Right forelimb (tissue), 1 donor: ENCODE data around the gene HS6ST3.
"Not testable (repeated sequence)": the region's sequence is repeated elsewhere in the genome, so short reads cannot be mapped to it uniquely, and the experiment has no call there.

Experiments
- DNase-seq: peaks from one replicate; pipeline ENCODE4 v3.0.0-alpha.2; 2018

Gene HS6ST3

DNA sequence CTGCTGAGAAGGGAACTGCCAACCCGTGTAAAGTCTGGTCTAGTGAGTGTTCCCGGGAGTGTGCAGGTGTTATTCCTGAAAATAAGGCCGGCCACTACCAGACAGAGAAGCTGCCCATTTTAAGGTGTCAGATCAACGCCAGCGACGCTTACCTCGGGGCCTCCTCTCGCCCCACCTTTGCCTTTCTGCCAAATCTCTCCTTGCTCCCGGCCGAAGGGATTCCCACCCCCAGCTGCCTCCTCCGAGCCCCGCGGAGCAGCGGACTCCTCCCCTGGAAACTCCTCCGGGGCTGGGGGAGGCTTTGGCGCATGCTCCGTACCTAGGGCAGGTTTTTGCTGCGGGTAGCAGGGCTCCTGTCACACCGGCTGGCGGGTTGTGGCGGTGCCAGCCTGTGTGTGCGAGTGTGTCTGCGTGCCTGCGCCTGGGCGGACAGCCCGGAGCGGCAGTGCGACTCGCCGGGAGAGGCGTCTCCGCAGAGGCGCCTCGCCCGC lies at the start of gene HS6ST3:
Gene HS6ST3 (plus strand): TSS at position 359 of the 491 bp plus-strand sequence.
- DNase-seq: peak; percentile 52

DNA sequence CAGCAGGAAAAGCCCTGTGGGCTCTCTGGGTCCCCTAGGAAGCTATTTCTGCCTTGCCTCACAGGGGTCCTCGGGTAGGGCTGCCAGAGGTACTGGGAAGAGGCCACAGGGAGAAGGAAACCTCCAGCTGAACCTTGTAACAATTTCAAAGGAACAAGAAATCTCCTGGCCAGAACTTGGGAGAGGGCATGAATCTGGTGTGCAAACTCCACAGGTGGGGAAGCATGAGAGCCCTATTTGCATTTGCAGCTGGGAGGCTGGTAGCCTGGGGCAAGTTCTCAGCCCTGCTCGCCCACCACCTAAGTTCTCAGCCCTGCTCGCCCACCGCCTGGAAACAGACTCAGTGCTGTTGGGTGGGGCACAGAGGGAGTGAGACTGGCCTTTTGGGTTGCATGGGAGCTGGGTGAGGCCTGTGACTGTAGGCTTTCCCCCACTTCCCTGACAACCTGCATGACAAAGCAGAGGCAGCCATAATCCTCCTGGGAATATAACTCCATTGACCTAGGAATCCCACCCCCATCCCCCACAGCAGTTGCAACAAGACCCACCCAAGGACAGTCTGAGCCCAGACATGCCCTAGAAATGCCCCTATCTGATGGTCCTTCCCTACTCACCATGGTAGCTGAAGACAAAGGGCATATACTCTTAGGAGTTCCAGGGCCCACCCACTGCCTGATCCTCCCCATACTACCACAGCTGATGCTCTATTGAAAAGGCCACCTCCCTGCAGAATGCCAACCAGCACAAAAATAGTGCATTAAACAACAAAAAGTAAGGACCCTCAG lies 48.4 kb upstream of the HS6ST3 start:
- no peak for DNase-seq

DNA sequence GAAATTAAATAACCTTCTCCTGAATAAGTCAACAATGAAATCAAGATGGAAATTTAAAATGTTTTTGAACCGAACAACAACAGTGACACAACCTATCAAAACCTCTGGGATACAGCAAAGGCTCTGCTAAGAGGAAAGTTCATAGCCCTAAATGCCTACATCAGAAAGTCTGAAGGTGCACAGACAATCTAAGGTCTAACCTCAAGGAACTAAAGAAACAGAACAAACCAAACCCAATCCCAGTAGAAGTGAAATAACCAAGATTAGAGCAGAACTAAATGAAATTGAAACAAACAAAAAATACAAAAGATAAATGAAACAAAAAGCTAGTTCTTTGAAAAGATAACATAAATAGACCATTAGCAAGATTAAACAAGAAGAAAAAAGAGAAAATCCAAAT lies 45.7 kb upstream of the HS6ST3 start:
- no peak for DNase-seq

DNA sequence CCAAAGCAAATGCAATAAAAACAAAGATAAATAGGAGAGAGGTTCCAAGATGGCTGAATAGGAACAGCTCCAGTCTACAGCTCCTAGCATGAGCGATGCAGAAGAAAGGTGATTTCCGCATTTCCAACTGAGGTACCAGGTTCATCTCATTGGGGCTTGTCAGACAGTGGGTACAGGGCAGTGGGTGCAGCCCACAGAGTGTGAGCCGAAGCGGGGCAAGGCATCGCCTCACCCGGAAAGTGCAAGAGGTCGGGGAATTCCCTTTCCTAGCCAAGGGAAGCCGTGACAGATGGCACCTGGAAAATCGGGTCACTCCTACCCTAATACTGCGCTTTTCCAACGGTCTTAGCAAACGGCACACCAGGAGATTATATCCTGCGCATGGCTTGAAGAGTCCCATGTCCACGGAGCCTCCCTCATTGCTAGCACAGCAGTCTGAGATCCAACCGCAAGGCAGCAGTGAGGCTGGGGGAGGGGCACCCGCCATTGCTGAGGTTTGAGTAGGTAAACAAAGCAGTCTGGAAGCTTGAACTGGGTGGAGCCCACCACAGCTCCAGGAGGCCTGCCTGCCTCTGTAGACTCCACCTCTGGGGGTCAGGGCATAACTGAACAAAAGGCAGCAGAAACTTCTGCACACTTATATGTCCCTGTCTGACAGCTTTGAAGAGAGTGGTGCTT lies 43.3 kb upstream of the HS6ST3 start:
- not testable (repeated sequence) for DNase-seq

GRCh38 chr13:96050955-96051354 lies 39.0 kb upstream of the HS6ST3 start:
- DNase-seq: not testable (repeated sequence)

DNA sequence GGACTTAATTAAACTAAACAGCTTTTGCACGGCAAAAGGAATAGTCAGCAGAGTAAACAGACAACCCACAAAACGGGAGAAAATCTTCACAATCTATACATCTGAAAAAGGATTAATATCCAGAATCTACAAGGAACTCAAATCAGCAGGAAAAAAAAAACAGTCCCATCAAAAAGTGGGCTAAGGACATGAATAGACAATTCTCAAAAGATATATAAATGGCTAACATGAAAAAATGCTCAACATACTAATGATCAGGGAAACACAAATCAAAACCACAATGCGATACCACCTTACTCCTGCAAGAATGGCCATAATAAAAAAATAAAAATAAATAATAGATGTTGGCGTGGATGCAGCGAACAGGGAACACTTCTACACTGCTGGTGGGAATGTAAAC lies 38.4 kb upstream of the HS6ST3 start:
- DNase-seq: not testable (repeated sequence)

DNA sequence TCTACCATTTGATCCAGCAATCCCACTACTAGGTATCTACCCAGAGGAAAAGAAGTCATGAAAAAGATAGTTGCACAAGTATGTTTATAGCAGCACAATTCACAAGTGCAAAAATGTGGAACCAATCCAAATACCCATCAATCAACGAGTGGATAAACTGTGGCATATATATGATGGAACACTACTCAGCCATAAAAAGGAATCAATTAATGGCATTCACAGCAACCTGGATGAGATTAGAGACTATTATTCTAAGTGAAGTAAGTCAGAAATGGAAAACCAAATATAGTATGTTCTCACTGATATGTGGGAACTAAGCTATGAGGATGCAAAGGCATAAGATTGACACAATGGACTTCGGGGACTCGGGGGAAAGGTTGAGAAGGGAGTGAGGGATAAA lies 38.0 kb upstream of the HS6ST3 start:
- DNase-seq: not testable (repeated sequence)

- no peak for DNase-seq
Observed at GRCh38 chr13:96052656-96053002, 37.3 kb upstream of the HS6ST3 start.

GRCh38 chr13:96053003-96053703 lies 36.8 kb upstream of the HS6ST3 start, which contains the start of gene UGGT2:
Gene UGGT2, minus strand, starts transcription at chr13:96053401. Its CDS starts 89 bp downstream, at chr13:96053312.
- peak; percentile 96 for DNase-seq

- DNase-seq: no peak
Observed at GRCh38 chr13:96065849-96066248, 24.1 kb upstream of the HS6ST3 start.

DNA sequence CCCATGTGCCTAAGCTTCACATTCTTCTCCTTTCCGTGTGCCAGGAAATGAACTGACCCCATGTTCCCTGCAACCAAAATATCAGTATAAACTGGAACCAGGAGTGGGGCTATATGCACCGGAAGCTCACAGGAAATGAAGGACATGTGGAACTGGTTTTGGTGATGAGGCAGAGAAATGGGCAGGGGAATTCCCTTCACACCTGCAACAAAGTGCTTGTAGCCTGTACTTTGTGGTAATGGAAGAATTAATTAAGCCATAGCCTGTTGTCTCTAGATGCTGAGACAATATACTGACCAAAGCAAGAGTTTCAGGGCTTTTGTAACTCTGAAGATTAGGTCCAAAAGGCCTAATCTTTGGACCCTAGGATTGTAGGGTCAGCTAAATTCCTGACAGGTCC lies 21.2 kb upstream of the HS6ST3 start:
- no peak for DNase-seq

DNA sequence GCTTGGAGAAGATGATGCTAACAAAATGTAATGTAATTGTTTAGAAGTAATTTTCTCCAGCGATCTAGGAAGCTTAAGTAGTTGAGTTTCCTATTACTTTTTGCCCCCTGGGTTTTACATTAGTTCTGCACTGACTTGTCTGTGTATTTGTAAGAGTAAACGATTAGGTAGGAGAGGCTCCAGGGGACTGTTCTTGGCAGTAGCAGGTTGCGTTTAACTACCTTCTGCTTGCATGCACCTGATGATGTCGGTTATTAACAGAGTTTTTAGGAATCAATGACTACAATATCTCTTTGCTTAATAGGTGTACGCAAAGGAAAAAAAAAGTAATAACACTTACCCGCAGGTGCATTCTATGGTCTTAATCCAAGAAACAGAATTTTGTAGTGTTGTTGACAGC lies 18.4 kb upstream of the HS6ST3 start:
- no peak for DNase-seq

- DNase-seq: no peak
Observed at GRCh38 chr13:96072392-96072791, 17.5 kb upstream of the HS6ST3 start.

DNA sequence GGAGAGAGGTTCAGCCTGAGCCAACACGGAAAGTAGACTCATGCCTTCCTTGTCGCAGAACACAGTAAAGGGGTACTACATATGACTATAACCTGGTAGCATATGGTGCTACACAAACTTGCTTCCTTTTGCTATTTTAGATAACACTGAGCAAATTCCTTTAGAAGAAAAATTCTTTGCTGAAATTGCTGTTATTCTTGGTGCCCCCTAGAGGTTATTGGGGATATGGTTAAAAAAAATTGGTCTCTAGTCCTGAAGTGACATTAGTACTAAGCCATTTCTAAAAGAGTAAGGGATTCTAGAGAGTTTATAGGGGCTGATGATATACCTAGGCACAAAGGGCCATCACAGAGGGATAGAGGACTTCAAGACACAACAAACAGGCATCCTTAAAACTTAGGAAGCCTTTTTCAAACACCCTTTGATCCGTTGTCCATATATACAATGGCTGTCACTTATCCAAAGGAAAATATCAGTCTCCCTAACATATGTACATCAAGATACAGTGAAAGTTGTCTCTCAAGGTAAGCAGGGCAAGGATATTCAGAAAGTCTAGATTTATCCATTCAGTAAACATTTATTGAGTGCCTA lies 13.9 kb upstream of the HS6ST3 start:
- DNase-seq: no peak

DNA sequence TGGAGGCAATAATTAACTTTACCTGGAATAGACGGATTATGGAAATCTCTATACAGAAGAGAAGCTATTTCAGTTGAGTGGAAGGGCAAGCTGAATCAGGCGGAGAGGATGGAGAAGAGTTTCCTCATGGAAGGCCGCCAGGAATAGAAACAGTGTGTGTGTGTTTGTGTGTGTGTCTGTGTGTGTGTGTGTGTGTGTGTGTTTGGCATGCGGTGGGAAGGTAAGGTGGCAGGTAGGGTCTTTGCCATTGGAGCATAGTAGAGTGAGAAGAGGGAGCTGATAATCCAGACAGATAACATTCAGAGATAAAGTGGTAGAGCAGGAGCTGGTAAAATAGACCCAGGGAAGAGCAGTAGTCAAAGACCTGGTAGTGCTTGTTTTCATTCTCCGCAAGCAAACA lies 9.2 kb upstream of the HS6ST3 start:
- DNase-seq: no peak

DNA sequence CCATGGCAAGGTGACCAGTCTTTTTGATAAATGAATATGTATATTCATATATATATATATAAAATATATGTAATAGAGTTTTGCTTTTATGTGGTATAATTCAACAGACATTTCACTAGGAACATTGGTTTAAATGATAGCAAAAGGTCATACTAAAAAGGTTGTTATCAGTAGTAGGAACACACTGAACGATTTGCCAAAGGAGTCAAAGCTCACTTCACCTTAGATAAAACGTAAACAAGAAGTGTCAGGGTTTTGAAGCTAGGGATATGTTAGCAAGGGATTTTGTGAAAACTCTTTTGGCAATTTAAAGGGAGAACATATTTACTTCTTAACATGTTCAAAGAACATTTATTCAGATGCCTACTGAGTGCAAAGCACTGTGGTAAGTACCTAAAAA lies 8.0 kb upstream of the HS6ST3 start:
- no peak for DNase-seq

- no peak for DNase-seq
Observed at GRCh38 chr13:96082640-96083039, 7.3 kb upstream of the HS6ST3 start.

- DNase-seq: no peak
Observed at GRCh38 chr13:96086736-96087135, 3.2 kb upstream of the HS6ST3 start.

- no peak for DNase-seq
Observed at GRCh38 chr13:96089139-96089538, 768 bp upstream of the HS6ST3 start.

DNA sequence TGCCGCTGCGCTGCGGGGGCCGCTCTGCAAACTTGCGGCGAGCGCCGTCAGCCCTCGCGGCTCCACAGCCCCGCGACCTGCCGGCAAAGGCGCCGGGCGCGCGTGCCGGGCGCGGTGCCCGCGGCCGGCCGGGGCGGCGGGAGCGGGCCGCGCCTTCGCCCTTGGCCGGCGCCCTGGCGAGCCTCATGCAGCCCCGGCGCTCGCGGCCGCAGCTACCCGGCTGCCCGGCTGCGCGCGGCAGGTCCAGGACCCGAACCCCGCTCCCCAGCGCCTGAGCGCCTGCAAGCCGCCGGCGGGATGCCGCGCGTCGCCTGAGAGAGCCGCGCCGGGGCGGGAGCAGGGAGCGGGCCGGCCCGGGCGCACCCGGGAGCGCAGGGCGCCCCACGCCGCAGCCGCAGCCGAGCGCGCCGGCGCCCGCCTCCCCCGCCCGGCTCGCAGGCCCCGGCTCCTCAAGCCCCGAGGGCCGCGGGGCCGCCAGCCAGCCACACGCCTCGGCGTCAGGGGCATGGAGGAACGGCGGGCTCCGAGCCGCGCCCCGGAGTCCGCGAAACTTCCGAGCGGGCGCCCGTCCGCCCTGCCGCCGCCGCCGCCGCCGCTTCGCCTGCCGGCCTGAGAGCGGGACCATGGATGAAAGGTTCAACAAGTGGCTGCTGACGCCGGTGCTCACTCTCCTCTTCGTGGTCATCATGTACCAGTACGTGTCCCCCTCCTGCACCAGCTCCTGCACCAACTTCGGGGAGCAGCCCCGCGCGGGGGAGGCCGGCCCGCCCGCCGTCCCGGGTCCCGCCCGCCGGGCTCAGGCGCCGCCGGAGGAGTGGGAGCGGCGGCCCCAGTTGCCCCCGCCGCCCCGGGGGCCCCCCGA lies 564 bp downstream of the HS6ST3 start:
- peak; percentile 57 for DNase-seq

DNA sequence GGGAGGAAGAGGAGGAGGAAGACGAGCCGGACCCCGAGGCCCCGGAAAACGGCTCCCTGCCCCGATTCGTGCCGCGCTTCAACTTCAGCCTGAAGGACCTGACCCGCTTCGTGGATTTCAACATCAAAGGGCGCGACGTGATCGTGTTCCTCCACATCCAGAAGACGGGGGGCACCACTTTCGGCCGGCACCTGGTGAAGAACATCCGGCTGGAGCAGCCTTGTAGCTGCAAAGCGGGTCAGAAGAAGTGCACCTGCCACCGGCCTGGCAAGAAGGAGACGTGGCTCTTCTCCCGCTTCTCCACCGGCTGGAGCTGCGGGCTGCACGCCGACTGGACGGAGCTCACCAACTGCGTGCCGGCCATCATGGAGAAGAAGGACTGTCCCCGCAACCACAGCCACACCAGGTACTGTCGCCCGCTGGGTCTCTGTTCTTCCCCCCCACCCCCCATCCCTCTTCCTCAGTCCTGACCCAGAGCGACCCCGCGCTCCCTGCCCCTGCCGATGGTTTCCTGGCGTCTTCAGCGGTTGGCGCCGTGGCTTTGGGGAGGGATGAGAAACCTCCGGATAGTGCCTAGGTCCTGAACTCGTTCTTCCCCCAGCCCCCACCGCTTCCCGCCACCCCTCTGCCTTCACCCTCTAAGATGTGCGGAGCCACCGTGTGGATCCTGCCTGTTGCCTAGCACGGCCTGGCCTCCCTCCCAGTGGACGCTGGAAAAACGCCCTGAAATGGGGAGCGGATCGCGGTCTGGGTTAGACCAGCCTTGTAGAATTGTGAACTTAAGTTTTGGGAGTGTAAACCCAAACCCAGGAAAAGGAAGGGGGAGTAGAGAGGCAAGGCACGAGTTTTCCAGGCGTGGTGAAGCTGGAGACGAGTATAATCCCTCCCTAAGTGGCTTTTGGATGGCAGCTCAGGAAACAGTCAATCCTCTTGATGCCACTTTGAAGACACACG lies 1.5 kb downstream of the HS6ST3 start:
- peak; percentile 59 for DNase-seq
